NCI-H1048 (cell line): ENCODE measurements around the gene ADORA1.
A peak's percentile ranks its signal among the peaks of the same experiment; 100 is the strongest.

Source experiments
- DNase-seq: peaks from one replicate; lab custom pipeline; 2025; lab: John Stamatoyannopoulos, UW

ADORA1 gene

DNA sequence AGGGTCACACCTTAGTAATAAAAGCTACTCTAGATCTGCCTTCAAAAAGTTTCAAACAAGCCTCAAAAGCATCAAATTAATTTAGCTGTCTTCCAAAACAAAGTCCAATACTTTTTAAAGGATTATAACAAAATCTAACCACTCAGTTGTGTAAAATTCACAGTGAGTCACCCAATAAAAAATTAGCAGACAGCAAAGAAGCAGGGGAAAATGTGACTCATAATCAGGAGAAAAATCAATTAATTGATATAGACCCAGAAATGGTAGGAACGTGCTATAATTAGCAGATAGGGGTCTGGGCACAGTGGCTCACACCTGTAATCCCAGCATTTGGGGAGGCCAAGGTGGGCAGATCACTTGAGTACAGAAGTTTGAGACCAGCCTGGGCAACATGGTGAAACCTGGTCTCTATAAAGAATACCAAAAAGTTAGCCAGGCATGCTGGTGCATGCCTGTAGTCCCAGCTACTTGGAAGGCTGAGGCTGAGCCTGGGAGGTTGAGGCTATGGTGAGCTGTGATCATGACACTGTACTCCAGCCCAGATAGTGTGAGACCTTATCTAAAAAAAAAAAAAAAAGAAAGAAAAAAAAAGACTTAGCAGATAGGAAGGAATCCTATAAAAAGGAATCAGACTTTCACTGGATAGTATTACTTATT is 33.6 kb upstream of the ADORA1 start:
- DNase-seq, result no peak

GRCh38 chr1:203095061-203095690 is 32.4 kb upstream of the ADORA1 start:
- DNase-seq, result no peak

DNA sequence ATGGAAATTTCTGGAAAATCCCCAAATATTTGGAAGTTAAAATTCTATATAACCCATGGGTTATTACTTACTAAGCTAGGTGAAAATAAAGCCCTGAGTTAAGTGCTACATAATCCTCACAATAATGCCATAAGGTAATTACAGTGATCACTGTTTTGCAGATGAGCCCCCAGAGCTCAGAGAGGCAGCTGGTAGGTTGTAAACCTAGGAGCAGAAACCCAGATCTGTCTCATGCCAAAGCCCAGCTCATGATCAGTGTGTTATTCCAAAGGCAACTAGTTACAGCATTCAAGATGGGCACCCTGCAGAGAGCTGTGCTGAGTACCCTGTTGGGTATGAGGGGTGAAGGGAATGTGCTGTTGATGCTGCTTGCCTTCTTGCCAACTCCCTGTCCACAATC is 31.0 kb upstream of the ADORA1 start:
- no peak for DNase-seq

DNA sequence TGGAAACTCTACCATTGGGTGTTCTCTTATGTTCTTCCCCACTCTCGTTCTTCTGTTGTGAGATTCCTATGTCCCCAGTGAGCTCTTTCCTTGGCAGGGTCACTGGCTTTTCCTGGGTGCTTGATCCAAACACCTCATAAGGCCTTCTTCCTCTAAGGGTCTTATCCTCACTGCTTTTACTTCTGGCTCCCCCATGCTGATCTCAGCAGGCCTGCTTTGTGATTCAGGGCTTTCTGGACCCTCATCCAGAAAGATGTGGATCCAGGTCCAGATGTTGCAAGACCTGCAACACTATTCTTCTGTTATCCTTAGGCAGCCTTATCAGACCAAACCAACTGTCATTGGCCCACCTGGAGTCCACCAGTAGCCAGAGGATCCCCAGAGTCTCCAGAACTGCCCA is 30.5 kb upstream of the ADORA1 start:
- no peak for DNase-seq

- no peak for DNase-seq
Observed at GRCh38 chr1:203098445-203098844, 29.1 kb upstream of the ADORA1 start.

DNA sequence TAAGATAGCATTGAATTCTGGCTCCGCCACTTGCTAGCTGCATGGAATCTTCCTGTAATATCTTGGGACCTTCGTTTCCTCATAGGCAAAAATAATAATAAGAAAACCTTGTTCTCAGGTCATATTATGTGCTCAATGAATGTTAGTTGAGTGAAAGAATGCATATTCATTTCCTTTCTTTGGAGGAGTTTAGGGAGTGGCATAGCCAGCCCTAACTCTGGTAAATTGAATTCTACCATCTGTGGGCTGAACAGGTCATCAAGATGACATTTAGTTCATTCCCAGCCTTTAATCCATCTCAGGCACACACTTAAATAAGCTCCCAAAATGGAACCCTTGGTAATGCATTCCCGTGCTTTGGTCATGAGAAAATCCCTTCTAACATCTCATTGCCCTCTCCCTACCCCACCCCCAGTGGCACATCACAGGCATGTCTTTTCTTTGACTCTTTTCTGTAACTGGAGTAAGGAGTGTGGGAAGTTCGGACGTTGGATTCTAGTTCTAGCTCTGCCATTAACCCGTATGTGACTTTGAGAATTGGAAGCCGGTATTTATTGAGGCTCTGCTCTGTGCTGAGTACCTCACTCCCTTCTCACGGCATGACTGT is 28.5 kb upstream of the ADORA1 start:
- no peak for DNase-seq

DNA sequence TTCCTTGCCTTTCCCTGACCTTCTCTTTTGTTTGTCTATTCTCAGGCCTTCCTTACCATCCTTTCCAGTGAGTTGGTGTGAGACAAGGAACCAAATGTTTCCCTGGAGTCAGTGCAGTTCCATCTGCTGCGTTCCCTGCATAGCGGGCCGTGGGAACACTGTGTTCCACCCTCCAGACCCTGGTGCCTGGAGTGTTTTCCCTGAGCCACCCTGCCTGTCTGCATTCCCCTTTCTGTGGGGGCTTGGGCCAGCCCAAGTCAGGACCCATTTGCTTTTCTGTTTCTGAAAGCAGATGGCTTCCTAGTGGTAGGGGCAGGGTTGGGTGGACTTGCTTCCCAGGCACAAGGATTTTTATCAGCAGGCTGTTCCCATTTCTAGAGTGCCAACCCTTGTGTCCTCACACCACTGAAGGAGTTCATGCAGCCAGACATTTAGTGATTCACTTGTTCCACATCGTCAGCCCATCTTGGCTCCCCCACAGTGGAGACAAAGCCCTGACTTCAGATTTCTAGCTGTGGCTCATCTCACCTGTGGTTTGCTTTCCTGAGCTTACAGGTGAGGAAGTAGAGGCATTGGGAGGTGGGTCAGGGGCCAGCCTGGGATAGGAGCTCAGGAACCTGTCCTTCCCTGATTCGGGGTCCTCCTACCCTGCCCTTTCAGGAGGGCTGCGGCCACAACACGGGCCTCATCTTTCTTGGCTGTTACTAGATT is 27.6 kb upstream of the ADORA1 start:
- DNase-seq, result no peak

- DNase-seq, result no peak
Observed at GRCh38 chr1:203100516-203100869, 27.0 kb upstream of the ADORA1 start.

DNA sequence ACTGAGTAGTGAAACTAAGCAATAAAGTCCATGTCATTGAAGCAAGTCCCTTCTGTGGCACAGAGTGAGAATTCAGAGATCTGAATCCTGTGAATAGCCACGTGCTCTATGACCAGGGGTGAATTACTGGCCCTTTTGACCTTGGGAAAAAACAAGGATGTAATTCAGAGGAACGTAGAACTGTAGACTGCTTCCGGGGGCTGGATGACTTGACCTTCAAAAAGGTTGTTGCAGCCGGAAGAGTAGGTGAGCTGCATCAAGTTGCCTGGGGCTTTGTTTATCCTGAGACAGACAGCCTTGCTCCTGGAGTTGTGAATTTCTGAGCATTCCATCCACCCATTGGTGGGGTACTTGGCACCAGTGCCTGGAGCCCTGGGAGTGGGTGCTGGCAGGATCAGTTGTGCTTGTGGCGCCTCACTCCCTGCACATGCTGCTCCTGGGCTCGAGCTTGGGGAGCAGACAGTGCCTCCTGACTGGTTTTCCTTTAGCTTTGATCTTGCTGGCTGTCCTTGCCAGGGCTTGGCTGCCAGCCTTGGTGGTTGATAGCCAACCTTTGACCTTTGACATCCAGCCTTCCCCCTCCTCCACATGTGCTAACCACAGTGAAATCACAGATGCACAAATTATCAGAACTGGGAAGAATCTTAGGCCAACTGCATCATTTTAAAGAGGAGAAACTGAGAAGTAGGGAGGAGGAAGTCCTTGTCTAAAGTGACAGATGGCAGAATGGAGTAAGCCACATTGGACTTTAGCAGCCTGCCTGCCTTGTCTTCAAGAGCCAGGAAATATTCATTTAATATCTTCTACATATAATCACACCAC is 25.5 kb upstream of the ADORA1 start:
- no peak for DNase-seq

DNA sequence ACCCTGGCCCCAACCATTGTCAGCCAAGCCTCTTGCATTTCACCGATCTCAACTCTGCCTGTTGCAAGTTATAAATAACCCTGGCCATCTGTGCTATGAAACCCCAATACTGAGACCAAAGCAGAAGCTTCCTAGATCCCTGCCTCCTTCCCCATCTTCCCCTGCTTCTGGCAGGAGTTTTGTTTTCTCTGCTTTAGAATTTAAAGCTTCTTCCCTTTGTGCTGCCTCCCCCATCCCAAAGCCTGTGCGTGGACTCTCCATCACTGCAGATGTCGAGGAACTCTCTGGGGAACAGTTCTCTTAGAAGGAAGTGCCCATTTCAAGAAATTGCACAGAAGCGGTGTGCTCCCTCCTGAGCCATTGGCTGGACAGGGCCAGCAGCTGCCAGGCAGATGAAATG is 24.3 kb upstream of the ADORA1 start:
- DNase-seq, result no peak

DNA sequence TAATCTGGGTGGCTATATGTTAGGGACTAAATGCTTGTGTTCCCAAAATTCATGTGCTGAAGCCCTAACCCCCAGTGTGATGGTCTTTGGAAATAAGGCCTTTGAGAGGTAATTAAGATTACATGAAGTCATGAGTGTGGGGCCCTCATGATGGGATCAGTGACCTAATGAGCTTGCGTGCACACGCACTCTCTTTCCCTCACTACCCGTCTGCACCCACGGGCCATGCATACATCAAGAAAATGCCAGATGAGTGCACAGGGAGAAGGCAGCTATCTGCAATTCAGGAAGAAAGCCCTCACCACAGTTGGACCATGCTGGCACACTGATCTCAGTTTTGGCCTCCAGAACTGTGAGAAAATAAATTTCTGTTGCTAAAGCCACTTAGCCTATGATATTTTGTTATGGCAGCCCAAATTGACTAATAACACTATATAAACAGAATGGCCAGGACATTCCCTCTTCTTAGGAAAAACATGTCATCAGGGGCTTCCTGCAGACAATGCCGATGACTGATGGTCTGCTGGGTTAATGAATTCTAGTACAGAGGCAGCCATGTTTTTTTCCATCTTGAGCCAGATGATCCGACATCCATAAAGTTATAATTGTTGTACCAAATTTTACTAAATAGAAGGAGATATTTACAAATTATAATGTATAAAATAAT is 23.6 kb upstream of the ADORA1 start:
- no peak for DNase-seq

DNA sequence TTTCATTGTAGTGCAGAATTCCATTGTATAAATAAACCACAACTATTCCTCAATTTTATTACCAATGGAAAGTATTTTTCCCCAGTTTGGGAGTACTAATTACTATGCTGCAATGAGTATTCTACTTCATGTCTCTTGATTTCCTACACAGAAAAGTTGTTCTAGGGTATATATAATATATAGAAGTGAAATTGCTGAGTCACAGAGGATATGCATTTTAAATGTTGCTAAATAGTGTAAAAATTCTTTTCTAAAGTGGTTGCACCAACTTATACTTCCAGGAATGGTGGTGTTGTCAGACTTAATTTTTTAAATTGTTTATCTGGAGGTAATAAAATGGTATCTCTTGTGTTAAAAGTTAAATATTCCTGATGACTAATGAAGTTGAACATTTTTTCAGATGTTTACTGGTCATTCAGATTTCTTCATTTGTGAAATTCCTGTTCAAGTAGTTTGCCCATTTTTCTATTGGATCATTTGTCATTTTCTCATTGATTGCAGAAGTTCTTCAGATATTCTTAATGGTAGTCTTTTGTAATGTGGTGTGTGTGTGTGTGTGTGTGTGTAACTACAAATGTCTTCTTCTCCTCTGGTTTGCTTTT is 22.6 kb upstream of the ADORA1 start:
- no peak for DNase-seq

DNA sequence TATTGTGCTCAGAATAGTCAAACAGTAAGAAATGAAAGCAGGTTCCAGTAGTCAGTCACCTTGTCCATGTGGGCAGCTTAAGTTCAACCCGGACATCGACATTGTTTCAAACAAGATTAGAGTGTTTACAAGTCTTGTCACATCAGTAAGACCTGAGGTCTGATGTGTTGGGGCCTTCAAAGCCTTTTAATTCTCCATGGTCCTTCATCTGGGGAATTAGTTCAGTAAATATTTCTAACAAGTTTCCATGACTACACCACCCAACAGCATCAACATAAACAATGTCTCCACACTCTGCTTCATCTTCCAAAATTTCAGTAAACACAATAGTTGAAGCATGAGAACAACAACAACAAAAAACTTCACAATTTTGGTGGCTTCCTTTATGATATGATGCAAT is 15.1 kb upstream of the ADORA1 start:
- DNase-seq, result no peak

GRCh38 chr1:203113308-203113707 is 14.2 kb upstream of the ADORA1 start:
- no peak for DNase-seq

- DNase-seq, result no peak
Observed at GRCh38 chr1:203114202-203114601, 13.3 kb upstream of the ADORA1 start.

DNA sequence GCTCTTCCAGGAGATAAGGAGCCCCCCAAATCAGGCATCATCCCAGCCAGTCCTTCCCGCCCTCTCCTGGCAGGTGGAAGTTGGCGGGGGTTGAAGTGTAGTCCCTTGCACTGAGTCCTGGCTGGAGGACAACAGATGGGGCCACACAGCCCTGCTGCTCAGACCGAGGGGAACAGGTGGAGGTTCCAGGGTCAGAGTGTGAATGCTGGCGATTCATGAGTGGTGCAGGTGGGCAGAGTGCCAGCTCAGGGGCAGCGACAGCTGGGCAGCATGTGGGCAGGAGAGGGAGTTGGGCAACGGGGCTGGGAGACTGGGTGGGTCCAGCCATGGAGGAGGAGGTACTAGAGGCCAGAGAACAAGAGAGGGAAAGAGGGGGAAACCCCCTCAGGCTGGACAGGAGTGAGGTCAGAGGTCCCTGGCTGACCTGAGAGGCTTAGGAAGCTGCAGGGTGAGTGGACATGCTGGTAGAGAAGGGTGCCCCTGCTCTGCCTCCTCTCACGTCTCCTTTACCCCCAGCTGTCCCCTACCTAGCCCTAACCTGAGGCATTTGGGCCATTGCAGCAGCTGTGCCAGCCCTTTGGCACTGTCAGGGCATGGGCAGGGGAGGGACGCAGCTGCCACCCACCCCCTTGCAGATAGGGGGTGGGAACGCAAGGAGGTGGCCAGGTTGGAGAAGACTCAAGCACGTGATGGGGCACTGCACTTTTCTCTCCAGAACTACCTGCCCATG is 11.3 kb upstream of the ADORA1 start:
- DNase-seq, result no peak

- DNase-seq, result peak; percentile 16
Observed at GRCh38 chr1:203117611-203118575, 9.6 kb upstream of the ADORA1 start.

DNA sequence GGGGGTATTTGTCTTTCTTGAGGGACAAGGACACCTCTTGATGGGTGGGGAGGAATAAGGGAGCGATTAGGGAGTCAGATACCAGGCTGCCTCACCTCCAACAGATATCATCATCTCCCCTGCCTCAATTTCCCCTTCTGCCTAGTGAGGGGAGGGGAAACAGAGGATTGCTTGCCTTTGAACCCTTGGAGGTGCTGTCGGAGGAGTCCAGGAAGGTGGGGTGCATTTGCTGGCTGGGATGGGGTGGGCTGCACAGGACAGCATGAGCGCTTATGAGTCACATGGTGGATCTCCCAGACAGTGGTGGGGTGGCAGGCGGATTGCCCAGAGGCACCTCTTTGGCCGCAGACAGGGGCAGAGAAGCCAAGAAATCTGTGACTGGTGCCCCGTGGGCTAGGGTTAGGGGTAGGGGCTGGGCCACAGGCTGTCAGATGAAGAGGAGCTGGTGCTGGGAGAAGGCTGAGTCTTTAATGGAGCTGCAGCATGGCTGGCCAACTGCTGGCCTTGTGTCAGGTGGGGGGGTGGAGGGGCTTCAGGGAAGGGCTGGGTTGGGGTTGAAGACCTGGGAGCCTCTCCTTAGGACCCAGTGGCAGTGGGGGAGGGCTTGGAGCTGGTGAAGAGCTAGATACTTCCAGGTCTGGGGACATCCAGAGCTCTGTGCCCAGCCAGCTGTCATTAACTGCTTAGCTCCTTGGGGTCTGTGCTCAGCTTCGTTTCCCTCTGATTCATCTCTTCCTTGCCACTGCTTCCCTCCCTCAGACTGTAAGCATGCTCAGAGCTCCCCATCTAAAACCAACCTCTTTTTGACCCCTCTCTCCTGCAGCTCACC is 7.0 kb upstream of the ADORA1 start:
- no peak for DNase-seq
